Raji (cell line): ENCODE data around the gene FRMD5.

Source experiments
- POLR2A ChIP-seq: IDR thresholded peaks from 2 replicates; pipeline ENCODE4 v1.6.1; 2011; ENCODE audit warnings: low read depth, low read length, control low read depth; ENCODE audit not compliant: insufficient read depth

FRMD5 gene

DNA sequence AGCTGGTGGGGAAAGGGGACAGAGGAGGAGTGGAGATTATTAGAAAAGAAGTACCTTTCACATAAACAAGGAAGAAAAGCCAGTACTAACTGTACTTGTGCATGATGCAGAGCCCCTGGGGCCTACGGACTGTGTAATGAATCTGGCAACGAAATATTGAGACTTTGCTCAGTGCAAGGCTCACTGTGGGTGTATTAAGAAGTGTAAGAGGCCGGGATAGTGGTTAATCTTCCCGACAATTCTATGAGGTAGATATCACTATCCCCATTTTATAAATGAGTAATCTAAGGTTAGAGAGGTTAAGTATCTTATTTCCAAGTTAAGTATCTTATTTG, 278.8 kb downstream of the FRMD5 start:
- TF ChIP-seq POLR2A, result no peak

DNA sequence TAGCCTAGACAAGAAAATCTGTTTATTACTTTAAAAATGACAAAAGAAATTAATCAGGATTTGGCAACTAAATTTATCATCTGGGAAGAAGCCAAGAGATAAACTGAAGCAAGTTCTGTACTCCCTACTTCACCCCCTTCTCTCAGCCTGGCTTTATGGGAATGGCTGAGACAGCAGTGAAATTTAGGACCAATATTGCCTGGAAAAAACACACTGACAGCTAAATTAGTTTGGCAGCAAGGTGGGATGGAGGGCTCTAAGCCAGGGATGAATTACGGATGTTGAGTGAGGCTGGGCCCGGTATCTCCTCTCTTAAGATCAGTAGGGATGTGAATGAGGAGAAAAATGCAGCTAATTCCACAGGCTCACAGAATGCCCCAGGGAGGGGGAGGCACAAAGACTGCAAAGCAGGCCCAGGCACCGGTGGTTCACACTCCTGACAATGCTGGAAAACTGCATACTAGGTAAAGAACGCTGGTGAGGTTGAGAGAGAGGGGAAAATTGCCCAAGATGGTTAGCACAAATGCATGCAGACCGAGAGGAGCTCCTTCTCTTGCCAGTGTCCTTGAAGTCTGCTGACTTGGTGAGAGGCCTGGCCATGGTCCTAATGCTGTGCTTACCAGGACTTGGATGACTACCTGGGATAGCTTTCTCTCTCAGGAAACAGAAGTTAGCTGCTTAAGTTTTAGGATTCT, 279.3 kb downstream of the FRMD5 start:
- TF ChIP-seq POLR2A, result no peak

DNA sequence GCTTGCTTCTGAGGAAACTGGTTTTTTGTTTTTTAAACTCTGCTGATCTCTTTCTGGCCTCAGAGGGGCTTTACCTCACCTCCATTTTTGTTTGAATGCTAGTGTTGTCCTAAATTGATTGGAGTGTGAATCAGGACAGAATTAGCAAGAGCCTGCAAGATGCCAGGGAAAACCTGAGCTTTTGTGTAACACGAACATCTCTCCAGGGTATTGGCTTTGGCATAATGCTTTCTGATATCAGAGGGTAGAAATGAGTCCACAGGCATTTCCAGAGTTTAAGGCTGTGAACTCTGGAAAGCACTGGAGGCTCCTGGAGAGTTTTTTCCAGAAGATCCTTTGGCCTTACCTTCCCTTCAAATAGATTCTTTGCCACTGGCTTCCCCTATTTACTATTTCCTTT, 281.1 kb downstream of the FRMD5 start:
- no peak for TF ChIP-seq POLR2A

DNA sequence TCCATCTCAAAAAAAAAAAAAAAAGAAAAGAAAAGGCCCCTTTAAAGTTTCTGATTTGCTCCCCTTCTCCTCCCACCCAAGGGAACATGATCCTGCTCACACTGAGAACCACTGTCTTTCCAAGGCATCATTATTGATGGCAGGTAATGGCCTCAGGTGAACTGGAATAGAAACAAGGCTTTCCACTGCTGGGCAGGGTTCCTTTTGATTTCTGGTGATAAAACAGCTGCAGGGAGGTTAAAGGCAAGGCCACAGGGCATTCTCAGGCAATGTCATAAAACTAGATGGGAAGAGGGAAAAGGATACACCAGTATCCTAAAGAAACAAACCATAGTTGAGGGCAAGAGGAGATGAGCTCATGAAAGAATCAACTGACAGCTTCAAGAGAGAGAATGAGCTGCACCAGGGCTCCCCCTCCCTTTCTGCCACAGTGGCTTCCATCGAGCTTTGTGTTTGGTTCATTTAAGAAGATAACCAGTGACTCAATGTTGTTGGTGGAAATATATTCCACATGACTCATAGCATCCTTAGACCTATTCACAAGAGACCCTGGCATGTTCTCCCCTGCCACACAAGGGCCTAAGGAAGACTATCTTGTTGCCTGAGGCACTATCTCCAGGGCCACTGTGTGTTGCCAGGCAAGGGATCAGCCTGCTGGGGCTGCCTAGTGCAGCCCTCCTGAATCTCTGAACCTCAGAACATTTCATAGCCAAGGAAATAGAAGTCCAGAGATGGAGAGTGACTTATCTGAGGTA, 281.9 kb downstream of the FRMD5 start:
- no peak for TF ChIP-seq POLR2A

GRCh38 chr15:43912208-43912607, 282.9 kb downstream of the FRMD5 start:
- TF ChIP-seq POLR2A, result no peak

GRCh38 chr15:43911235-43911781, 283.8 kb downstream of the FRMD5 start:
- TF ChIP-seq POLR2A, result no peak

- TF ChIP-seq POLR2A, result no peak
Observed at GRCh38 chr15:43908516-43909050, 286.5 kb downstream of the FRMD5 start.

GRCh38 chr15:43905755-43906154, 289.3 kb downstream of the FRMD5 start:
- no peak for TF ChIP-seq POLR2A

DNA sequence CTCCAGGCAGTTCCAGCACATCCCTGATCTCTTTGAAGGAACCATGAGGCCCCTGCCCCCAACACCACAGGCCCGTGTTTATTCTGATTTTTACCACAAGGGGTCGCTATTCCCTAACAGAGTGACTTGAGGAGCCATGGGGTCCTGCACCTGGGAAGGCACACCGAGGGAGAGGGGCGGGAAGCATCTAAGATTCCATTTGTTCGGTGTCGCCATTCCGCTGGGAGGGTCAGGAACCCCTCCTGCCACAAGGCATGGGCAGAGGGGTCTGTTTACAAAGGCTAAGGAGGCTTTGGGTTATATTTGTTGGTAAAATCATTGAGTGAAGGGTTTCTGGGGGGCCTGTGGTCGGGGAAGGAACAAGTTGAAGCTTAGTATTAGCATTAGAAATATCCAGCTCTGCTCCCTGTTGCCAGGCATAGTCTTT, 291.2 kb downstream of the FRMD5 start:
- no peak for TF ChIP-seq POLR2A

DNA sequence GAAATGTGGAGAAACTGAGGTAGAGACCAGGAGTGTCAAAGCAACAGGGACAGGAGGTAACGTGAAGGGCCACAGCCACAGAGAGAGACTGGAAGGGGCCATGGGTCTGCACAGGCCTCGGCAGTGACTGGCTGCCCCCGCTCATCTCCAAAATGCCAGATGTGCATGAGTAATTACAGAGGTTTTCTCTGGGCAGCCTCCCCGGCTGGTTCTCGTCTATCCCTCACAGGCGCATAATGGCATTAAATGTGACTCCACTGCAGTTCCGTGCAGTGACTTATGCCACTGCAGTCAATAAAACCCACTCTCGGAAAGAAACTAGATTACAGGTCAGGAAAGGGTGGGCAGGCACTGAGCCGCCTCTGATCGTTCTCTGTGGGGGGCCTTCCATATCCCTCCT, 293.6 kb downstream of the FRMD5 start:
- no peak for TF ChIP-seq POLR2A

GRCh38 chr15:43900996-43901395, 294.1 kb downstream of the FRMD5 start:
- no peak for TF ChIP-seq POLR2A

- TF ChIP-seq POLR2A, result no peak
Observed at GRCh38 chr15:43899928-43900327, 295.1 kb downstream of the FRMD5 start.

GRCh38 chr15:43898891-43899290, 296.2 kb downstream of the FRMD5 start:
- TF ChIP-seq POLR2A, result no peak

DNA sequence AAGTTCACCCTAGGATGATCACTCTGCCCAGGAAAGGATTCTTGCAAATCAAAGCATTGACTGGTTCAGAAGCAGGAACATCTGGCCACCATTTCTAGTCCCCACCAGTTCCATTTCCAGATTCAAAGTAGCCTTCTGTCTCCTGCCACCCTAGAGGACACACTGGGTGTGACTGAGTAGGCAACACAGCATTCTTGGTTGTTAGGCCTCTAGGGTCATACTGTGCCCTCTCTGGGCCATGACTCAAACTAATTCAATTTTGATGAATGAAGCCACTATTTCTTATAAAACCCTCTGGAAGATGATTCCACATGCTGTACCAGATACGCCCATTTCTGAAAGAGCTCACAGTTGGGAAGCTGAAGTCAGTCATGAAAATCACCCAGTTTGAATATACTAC, 298.5 kb downstream of the FRMD5 start:
- TF ChIP-seq POLR2A, result no peak

DNA sequence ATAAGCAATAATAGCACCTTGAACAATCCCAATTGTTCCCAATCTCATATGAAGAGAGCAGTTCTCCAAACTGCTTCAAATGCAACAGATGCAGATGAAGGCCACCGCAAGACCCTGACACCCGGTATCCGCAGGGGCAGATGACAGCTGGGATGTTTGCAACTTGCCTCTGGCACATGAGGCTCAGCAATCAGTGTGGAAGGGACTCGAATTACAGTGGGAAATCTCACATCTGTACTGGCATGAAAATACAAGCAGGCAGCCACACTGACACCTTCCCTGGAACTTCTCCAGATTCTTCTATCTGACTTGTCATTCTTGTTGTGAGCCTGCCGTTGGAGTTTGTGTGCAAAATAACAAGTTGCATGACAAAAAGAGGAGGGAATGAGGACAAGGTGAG, 299.5 kb downstream of the FRMD5 start:
- TF ChIP-seq POLR2A, result no peak

DNA sequence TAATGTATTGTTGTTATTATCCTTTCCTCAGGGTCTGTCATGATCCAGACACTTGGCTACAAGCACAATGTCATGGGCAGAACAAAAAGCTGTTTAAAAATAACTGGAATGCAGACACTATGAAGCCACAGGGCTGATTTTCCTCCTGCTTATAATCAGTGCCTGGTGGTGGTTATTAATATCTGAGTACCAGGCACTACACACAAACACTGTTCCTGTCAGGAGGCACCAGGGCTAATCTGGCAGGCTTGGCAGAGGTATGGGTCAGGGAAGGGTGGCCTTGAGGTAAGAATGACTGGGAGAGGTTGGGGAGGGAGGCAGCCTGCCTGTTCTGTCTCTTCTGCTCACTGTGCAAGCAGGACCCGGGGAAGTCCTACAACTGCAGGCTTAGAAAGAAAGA, 301.1 kb downstream of the FRMD5 start:
- TF ChIP-seq POLR2A, result no peak

DNA sequence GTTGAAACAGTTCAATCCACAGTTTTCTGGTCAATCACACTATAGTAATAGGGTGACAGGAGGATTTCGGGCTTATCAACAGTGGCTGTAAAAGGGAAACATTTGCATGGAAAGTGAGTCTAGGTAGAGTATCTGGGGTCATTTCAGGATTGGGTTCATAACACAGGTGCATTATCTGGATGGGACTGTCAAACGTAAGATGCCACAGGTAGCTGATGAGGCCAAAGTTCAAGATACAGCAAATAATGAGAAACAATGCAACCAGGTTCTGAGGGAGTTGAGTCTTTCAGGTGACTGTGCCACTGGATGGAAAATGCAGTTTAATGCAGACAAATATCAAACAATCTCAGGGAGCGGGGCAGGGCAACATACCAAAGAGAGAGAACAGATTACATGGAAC, 306.0 kb downstream of the FRMD5 start:
- no peak for TF ChIP-seq POLR2A

- no peak for TF ChIP-seq POLR2A
Observed at GRCh38 chr15:43887901-43888300, 307.2 kb downstream of the FRMD5 start.
